Osteoblast (primary cell): ENCODE results near the gene SH3BP2. TPM values are rescaled to one million over a fixed set of nuclear protein-coding genes. Genes with fewer than 3 reads are reported as not detected.
A peak's percentile ranks its signal among the peaks of the same experiment; 100 is the strongest.

Experiments used
- DNase-seq: peaks from one replicate; pipeline ENCODE4 v3.0.0; 2011; ENCODE audit warnings: low spot score, mixed read lengths; ENCODE audit not compliant: insufficient read length; ENCODE audit errors: missing footprints
- H2AFZ ChIP-seq: 2 replicates; pipeline ENCODE4 v1.6.0; 2011; ENCODE audit warnings: mild to moderate bottlenecking, low read length
- H3K27ac ChIP-seq: 2 replicates; pipeline ENCODE4 v1.5.1; 2011; ENCODE audit warnings: mild to moderate bottlenecking, low read depth, low read length, moderate library complexity
- H3K27me3 ChIP-seq: 2 replicates; pipeline ENCODE4 v1.6.0; 2012; ENCODE audit warnings: mild to moderate bottlenecking, control low read depth, inconsistent platforms, low read length, moderate library complexity; ENCODE audit not compliant: insufficient read depth
- H3K36me3 ChIP-seq: 2 replicates; pipeline ENCODE4 v1.5.1; 2011; ENCODE audit warnings: mild to moderate bottlenecking, low read length, control low read depth, moderate library complexity; ENCODE audit not compliant: insufficient read depth
- H3K4me1 ChIP-seq: 2 replicates; pipeline ENCODE4 v1.5.1; 2011; ENCODE audit warnings: mild to moderate bottlenecking, low read length, control low read depth, moderate library complexity; ENCODE audit not compliant: insufficient read depth
- H3K4me2 ChIP-seq: 2 replicates; pipeline ENCODE4 v1.6.0; 2011; ENCODE audit warnings: mild to moderate bottlenecking, low read length; ENCODE audit not compliant: insufficient read depth
- H3K4me3 ChIP-seq: fragments of 200-600 bp; sonication (generic); 3 replicates; pipeline ENCODE4 v1.5.1; 2012; ENCODE audit warnings: mild to moderate bottlenecking, low read length, inconsistent platforms; ENCODE audit not compliant: insufficient read depth
- H3K79me2 ChIP-seq: 2 replicates; pipeline ENCODE4 v1.6.0; 2012; ENCODE audit warnings: mild to moderate bottlenecking, low read length, control low read depth, inconsistent platforms; ENCODE audit not compliant: insufficient read depth
- H3K9me3 ChIP-seq: 2 replicates; pipeline ENCODE4 v1.5.1; 2011; ENCODE audit warnings: low read depth, low read length, control low read depth
- H4K20me1 ChIP-seq: 2 replicates; pipeline ENCODE4 v1.6.0; 2012; ENCODE audit warnings: mild to moderate bottlenecking, low read length, control low read depth; ENCODE audit not compliant: insufficient read depth
- total RNA-seq: library from RNA; depleted of rRNA; stranded (reverse); fragments of >200 nt; gene quantifications from 2 replicates; pipeline ENCODE4 v1.2.3, GENCODE V29; 2012
- TF ChIP-seq, protein P1 (sequence below): IDR thresholded peaks from 2 replicates; pipeline ENCODE4 v1.5.1; 2011; ENCODE audit warnings: mild to moderate bottlenecking, low read depth, low read length, moderate library complexity; ENCODE audit errors: extremely low read depth

Gene SH3BP2
- total RNA-seq, 1 donor, result 26.4 TPM

DNA sequence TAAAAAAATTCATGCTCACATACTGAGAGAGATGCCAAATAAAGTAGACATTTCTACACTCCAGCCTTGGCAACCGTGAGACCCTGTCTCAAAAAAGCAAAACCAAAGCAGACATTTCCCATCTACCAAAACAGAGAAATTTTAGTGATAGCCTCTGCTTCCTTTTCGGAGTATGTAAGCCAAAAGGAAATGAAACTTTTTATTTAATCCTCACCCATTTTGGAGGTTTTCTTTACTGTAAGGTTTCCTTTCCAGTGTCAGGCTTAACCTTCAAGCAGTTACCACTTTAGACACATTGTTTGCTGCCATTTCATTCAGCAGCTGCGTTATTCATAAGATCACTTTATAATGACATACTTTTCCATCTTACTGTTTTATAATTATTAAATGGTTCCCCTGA, 66.6 kb downstream of the SH3BP2 start:
- peaks cover 67% of the 10 kb centered on the region for H4K20me1 ChIP-seq
- no peak overlapping the region for H2AFZ ChIP-seq
- H3K9me3 ChIP-seq, result no peaks in the 10 kb centered on the region
- no peaks in the 10 kb centered on the region for H3K27me3 ChIP-seq
- TF ChIP-seq, protein P1, sequence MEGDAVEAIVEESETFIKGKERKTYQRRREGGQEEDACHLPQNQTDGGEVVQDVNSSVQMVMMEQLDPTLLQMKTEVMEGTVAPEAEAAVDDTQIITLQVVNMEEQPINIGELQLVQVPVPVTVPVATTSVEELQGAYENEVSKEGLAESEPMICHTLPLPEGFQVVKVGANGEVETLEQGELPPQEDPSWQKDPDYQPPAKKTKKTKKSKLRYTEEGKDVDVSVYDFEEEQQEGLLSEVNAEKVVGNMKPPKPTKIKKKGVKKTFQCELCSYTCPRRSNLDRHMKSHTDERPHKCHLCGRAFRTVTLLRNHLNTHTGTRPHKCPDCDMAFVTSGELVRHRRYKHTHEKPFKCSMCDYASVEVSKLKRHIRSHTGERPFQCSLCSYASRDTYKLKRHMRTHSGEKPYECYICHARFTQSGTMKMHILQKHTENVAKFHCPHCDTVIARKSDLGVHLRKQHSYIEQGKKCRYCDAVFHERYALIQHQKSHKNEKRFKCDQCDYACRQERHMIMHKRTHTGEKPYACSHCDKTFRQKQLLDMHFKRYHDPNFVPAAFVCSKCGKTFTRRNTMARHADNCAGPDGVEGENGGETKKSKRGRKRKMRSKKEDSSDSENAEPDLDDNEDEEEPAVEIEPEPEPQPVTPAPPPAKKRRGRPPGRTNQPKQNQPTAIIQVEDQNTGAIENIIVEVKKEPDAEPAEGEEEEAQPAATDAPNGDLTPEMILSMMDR, result no peak
- peaks cover 97% of the 10 kb centered on the region for H3K79me2 ChIP-seq
- no peak overlapping the region for H3K4me3 ChIP-seq
- H3K36me3 ChIP-seq, result peaks cover 4% of the 10 kb centered on the region
- no peak for DNase-seq
- peaks cover 41% of the 10 kb centered on the region for H3K4me1 ChIP-seq
- H3K27ac ChIP-seq, result no peak overlapping the region
- H3K4me2 ChIP-seq, result no peak overlapping the region

DNA sequence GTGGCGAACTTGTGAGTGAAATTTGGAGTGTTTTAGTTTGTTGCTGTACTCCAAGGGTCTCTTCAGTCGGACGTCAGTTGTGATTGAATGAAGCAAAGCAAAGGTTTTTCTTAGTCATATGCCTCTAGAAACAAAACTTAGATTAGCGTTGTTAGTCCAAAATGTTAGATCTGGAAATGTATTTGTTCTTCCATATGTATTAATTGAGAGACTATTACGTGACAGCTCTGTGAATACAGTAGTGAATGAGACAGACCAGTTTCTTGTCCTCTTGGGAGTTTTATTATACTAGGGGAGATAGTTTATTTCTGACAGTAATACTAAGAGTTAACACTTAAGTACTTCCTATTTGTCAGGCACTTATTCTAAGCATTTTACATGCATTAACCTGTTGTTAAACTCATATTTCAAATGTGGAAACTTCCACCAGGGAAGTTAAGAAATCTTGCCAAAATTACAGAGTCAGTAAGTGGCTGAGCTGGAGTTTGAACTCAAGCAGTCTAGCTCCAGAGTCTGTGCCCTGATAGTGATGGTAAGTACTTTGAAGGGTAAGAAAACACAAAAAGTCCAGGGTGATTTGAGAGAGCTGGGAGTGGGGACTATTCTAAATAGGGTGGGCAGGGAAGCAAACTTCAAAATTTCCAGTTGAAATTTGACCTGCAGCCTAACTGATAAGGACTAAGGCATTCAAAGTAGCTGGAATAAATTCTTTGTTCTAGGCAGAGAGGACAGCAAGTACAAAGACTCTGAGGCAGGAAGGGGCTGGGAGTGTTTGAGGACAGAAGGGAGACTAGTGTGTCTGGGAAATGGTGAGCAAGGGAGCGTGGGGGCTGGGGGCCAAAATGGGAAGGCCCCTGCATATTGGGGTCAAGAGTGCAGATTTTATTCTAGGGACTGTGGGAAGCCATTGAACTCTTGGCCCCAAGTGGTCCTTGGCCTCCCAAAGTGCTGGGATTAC, 67.8 kb downstream of the SH3BP2 start:
- peaks cover 97% of the 10 kb centered on the region for H3K79me2 ChIP-seq
- H3K9me3 ChIP-seq, result no peaks in the 10 kb centered on the region
- no peaks in the 10 kb centered on the region for H3K27me3 ChIP-seq
- H3K27ac ChIP-seq, result peak overlapping the region; percentile 19
- DNase-seq, result no peak
- H3K4me3 ChIP-seq, result no peak overlapping the region
- TF ChIP-seq, protein P1, result no peak
- peaks cover 4% of the 10 kb centered on the region for H3K36me3 ChIP-seq
- peaks cover 43% of the 10 kb centered on the region for H3K4me1 ChIP-seq
- H4K20me1 ChIP-seq, result peaks cover 69% of the 10 kb centered on the region
- peak overlapping the region; percentile 41 for H3K4me2 ChIP-seq
- no peak overlapping the region for H2AFZ ChIP-seq

DNA sequence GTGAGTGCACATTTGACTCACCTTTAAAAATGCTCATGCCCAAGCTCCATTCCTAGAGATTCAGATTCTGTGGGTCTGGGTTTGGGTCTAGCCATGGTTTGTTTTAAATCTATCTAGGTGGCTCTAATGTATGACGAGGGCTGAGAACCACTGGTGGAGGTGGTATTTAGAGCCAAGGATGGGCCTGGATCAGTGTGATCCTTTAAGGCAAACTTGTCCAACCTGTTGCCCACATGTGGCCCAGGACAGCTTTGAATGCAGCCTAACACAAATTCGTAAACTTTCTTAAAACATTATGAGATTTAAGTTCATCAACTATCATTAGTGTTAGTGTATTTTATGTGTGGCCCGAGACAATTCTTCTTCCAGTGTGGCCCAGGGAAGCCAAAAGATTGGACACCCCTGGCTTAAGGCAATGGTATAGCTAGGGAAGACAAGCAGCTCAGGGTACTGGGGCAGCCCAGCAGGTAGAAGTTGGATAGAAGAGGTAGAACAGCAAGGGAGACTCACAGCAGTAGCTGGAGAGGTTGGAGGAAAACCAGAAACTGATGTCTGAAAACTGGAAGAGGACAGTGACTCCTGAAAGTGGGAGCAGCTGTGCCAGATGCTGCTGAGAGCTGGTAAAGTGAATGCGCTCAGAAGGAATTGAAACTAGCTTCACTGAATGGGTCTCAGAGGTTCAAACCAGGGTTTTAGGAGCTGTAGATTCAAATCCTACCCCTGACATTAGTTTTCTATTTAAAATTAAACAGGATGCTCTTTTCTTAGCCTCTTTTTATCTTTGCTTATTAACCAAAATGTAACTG, 68.9 kb downstream of the SH3BP2 start:
- Histone ChIP-seq H3K4me1 (peaks cover 43% of the 10 kb centered on the region), H3K27me3 (no peaks in the 10 kb centered on the region), H3K27ac (peak overlapping the region; percentile 46), H3K4me3 (no peak overlapping the region), H3K4me2 (no peak overlapping the region), H3K79me2 (peaks cover 98% of the 10 kb centered on the region), H2AFZ (no peak overlapping the region), H3K9me3 (no peaks in the 10 kb centered on the region), H3K36me3 (peaks cover 4% of the 10 kb centered on the region), H4K20me1 (peaks cover 80% of the 10 kb centered on the region)
- DNase-seq, result no peak
- TF ChIP-seq, protein P1, result no peak
